Stimulated activated CD8-positive, alpha-beta memory T cell treated with anti-CD3 and anti-CD28 coated beads, Interleukin-4, amount 100 ng/mL, for 1 hour (primary cell): ENCODE data around the gene HSPA9.

Experiments
- DNase-seq, 2 donors: peaks; one replicate each; pipeline ENCODE4 v3.0.0-alpha.2; 2020; ENCODE audit warnings: low read depth in 2 of 2, low spot score in 1 of 2

Gene HSPA9

DNA sequence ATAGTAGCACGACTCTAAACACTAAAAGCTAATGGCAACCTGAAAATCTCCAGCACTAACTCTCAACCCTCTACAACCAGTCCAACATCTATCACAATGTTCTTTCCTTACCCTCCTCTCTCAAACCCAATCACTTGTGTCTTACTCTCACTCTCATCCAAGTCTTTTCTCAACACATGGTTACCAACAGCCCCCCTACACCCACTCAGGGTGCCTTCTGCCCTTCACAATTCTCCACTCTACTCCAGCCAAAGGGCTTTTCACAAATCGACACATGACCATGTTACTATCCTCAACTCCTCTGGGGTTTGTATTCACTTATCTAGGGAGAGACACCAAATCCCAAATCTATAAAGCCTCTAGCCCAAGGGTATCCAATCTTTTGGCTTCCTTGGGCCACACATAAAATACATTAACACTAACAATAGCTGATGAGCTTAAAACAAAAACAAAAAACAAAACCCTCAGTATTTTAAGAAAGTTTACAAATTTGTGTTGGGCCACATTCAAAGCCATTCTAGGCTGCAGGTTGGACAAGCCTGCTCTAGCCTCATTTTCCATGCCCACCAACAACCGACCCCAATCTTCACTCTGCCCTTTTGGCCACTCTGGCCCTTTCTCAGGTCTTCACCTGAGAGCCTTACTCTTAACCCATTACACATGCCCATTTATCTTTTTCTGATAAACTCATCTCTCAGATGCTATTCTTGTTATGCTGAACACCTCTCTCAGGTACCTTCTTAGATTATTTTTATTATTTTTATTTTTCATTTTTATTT, 11.7 kb downstream of the HSPA9 start:
- DNase-seq: no peak

- DNase-seq: no peak
These were observed 14.2 kb downstream of the HSPA9 start for GRCh38 chr5:138560971-138561370.

- no peak for DNase-seq
These were observed 15.3 kb downstream of the HSPA9 start for GRCh38 chr5:138559937-138560336.

DNA sequence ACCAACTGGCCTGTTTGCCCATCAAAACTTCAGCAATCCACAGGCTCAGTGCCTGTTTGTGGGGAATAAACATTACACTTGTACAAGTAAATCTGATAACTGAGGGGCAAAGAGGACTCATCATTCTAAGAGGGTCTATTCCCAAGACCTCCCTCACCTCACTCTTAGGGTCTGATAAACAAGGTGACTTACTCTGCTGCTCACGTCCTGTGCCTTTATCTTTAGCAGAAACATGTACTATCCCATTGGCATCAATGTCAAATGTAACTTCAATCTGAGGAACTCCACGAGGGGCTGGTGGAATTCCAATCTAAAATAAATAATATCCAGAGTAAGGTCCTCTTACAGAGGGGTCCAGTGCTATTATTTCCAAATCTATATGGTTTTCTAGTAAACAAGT, 17.5 kb downstream of the HSPA9 start:
- DNase-seq: no peak

- no peak for DNase-seq
These were observed 21.1 kb downstream of the HSPA9 start for GRCh38 chr5:138554143-138554542.

DNA sequence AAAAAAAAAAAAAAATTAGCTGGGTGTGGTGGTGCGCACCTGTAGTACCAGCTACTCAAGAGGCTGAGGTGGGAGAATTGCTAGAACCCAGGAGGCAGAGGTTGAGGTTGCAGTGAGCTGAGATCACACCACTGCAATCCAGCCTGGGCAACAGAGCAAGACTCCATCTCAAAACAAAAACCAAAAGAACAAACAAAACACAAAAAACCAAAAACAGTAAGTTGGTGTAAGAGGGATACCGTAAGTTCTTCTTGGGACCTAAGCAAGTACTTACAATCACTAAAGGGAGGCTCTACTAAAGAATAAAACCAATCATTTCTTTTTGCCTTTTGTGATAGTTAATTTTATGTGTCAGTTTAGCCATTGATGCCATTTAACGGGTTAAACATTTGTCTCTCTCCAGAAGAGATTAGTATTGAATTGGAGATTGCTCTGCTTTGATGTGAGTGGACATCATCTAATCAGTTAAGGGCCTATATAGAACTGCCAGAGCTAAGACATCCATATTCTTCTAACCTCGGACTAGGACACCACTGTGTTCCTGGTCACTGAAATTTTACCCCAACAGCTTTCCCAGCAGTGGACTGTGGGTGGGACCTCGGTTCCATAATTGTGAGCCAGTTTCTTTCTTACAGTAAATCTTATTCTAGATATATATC, 21.6 kb downstream of the HSPA9 start:
- no peak for DNase-seq

- no peak for DNase-seq
These were observed 22.5 kb downstream of the HSPA9 start for GRCh38 chr5:138552657-138553056.

GRCh38 chr5:138549414-138549813, 25.8 kb downstream of the HSPA9 start:
- DNase-seq: no peak

- no peak for DNase-seq
These were observed 29.2 kb downstream of the HSPA9 start for GRCh38 chr5:138545919-138546562.

DNA sequence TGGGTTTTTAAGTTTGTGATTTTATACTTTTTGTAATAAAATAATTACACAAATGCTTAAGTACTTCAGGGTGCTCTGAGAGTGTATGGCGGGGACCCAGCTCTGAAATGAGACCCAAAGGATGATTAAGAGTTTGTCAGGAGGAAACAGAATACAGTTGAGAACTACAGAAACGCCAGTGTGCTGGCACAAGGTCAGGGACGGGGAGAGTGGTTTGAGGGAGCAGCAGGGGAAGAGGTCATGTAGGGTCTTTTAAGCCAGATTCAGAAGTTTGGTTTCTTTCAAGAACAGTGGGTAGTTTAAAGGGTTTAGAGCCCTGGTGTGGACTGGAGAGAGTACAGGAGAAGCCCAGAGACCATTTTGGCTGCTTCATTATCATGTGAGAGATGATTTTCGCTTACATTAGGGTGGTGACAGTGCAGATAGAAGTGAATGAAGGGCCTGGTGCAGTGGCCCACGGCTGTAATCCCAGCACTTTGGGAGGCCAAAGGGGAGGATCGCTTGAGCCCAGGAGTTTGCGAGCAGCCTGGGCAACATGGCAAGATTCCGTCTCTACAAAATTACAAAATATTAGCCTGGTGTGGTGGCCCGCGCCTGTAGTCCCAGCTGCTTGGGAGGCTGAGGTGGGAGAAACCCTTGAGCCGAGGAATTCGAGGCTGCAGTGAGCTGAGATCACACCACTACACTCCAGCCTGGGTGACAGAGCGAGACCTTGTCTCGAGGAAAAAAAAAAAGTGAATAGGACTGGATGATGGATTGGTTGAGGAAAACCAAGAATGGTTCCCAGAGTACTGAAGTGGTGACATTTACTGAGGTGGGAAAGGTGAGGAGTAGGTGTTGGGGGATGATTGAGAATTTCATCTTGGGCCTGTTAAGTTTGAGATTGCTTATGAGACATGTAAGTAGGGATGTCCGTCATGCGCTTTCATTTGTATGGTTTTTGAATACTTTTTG, 30.7 kb downstream of the HSPA9 start:
- DNase-seq: no peak

DNA sequence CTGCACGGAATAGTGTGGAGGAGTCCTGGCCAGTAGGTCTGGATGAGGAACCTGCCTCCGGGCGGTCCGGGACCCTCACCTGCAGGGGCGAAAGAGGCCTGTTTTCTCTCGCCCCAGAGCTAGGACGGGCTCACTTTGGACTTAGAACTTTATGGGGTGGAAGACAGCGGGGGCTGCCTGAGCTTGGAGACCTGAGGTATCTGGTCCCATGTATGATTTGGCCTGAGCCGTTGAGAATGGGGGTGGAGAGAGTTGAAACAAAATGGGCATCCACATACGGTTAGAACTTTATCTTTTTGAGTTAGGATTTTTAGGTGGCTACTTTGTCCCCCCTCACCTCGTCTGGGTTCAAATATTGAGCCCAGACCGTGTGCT, 31.5 kb downstream of the HSPA9 start:
- DNase-seq: no peak

DNA sequence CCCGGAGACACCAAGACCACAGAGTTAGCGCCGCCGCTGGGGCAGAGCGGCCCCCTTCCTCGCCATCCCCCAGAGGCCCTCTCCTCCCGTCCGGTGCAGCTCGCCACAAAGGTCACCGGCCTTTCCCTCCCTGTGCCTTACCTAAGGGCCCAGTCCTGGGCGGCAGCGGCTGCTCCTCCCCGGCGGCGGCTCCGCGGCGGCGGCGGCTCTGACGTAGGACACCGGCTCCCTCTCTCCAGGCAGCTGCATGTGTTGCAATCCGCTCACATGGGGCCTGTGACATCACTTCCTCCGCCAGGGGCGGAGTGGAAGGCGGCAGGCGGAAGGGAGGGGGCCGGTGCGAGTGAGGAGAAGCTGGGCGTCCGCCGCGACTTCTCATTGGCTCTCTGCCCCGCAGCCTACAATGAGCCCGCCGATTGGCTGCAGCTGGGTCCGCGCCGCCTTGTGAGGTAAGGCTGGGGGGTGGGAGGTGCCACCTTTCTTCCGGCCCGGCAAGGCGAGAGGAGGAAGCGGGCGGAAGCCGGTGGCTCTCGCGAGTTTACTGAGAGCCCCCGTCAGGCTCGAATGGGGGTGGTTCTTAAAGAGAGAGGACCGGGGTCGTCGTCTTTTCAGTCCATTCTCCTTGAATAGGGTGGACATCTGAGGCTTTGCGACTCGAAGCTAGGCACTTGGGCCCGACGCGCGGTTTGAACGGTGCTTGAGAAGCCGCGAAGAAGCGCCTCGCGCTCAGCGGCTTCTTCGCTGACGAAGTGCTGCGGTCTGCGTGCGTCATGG, 32.1 kb downstream of the HSPA9 start, which contains the start of gene ETF1:
Gene ETF1, minus strand, starts transcription at position 281 of the 774 bp plus-strand sequence. CDS start 318 bp downstream, outside the sequence.
- DNase-seq: peak; percentile 99

- DNase-seq: no peak
These were observed 32.8 kb downstream of the HSPA9 start for GRCh38 chr5:138542180-138542955.

DNA sequence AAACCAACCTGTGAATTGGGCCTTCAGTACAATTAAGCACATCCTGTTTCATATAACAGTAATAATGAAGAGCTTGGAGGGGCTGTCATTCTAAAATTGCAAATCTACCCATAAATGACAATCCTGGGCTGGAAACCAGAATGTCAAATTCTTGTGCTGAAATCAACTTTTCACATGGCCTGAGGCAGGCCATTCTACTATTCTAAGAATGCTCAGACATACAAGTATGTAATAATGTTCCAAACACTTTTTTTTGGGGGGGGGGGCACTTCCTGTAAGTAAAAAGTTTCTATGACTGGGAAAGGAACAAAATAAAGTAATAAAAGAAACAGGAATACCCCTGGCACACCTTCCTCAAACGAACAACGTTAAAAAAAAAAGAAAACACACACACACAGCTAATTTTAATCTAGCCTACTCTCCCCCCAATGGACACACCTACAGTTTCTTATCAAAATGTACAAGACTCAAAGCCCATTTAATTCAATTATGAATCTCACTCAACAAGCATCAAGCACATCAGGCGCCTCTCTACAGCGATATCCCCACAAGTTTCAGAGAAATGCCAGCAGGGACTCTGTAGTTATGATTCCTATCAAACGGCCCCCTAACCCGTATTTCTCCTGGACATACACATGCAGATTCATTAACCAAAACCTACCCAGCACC, 33.6 kb downstream of the HSPA9 start:
- DNase-seq: no peak

DNA sequence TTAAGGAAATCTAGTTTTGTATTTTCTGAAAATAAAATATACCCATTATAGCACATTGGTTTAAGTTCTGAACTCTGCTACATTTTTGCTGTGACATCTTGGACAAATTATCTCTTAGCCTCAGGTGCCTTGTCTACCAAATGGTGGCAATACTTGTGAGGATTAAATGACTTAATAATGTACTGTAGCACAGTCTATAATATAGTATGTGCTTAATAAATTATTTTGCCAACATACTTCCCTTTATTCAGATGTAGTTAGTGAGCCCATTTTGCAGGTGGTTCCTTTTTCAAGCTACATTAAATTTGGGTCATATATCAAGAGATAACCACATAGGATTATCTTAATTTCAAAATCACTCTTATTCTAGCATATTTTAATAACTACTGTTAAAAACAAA, 35.4 kb downstream of the HSPA9 start:
- DNase-seq: no peak

GRCh38 chr5:138538943-138539627, 36.1 kb downstream of the HSPA9 start:
- no peak for DNase-seq

DNA sequence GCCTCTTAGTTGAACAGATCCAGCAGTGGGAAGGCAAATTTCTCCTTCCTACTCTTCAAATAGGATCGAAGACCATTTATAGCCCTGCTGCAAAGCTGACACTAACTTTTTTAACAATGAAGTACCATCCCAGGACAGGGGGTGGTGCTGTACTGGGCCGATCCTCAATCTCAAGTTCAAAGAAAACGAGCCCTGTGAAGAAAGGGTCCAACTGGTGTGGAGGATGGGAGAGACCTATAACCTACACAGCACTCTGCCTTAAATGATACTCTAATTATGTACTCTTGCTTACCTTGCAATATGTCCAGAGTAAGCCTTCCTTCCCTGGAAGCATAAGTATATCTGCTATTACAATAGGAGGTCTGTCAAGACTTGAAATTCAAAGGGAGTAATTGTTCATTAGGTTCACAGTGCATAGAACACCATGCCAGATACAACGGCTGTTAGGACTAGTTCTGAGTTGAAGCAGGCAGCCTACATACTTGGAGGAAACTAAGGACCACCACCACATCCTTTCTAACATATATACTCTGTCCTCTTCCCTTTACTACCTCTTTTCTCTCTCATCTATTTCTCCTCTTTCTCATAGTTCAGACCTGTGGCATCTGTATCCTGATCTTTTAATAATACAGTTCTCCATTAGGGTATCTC, 38.4 kb downstream of the HSPA9 start:
- no peak for DNase-seq

GRCh38 chr5:138536215-138536614, 39.0 kb downstream of the HSPA9 start:
- no peak for DNase-seq
